IPS-11a (cell line): ENCODE data around the gene SLC6A5.
A peak's percentile ranks its signal among the peaks of the same experiment; 100 is the strongest.

ENCODE experiments used
- H3K4me3 ChIP-seq: one replicate; pipeline ENCODE4 v1.5.1; 2013; ENCODE audit warnings: low read depth, low read length, control low read depth

The SLC6A5 gene

DNA sequence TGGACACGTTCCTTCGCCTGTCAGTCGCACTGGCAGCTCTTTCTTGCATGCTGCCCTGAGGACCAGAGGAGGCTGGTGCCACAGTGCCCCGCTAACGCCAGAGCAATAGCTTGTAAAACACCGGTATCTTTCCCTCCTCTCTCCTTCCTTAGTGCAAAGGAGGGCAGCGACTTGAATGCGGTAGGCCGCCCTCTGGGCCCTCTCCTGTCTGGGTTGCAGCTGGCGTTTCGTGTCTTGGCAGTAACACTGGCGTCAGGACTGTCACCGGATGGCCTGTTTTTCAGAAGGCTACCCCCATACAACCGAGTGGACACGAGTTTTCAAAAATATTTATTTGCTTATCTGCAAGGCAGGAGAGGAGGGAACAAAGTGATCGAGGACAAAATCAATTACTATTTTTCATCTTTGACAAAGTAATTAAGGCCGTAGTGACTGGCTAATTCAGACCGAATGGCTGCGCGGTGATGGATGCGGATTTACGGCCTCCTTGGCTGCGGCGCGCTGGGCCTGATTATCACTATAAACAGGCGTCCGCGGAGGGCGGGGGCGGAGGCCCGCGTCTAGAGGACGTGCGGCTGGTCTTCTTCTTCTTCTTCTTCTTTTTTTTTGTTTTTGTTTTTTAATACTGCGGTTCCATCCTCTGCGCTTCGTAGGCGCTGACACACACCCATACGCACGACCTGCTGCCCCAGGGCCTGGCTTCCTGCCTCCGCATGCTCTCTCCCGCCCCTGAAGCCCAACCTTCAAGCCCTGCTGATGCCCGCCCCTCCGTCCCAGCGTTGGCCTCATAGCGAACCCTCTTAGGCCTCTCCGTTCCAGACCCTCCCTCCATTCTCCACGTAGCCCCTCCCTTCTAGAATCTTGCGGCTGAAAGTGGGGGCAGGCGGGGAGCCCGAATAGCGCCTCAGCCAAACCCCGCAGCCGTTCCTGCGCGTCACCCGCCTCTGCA is 2.9 kb upstream of the SLC6A5 start:
- H3K4me3 ChIP-seq: peak overlapping the region; percentile 37

DNA sequence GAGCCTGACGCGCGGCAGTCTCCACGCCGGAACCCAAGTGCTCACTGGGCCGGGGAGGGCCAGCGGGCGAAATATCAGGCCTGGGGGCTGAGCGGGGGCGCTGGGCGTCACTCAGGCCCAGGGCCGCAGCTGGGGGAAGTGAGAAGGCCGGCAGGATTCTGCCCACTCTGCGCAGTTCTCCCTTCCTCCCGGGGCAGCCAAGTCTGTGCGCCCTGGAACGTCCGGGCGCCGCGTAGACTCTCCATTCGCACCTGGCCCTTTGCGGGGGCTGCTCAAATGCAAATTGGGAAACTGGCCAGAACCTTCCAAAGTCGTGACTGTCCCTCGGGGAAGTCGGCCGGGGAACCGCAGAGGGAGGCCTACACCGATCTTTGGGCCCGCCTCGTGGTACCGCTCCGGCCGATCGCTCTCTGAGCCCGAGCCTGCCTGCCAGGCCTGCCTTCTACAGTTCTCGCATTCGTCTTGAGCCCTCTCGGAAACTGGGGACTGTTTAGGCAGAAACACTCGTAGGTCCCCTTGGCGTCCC is 2.2 kb upstream of the SLC6A5 start:
- peak overlapping the region; percentile 37 for H3K4me3 ChIP-seq

DNA sequence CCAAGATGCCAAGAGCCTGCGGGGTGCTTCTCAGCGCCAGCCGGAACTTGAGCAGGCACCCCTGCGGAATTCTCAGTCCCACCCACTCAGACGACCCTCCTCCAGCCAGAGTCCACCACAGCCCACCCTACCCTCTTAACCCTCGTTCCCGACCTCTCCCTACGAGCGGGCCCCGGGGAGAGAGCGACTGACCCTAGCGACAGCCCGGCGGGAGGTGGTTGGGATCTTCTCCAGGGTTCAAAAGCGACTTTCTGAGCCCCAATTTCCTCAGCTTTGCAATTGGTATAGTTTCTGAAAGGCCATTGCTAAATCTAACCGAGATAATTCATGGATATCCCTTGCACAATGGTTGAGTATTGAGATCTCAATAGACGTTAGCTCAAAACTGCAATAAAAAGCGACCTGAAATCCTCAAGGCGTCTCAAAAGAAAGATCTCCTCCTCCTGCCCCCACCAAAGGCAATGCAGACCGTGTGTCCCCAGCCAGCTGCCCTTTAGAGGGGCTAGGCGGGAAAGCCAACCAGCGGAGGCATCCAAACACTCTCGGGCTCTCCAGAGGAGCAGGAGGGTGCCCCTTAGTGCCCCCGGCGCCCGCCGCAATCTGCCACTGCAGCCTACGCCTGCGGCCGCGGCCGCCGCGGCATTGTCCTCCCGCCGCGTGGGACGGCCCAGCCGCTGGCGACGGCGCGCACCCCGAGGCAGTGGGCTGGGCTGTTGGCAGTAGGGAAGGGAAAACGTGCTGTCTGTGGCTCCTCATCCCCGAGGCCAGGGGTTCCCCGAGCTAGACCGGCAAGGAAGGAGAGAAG is 1.5 kb upstream of the SLC6A5 start:
- H3K4me3 ChIP-seq: no peak overlapping the region

DNA sequence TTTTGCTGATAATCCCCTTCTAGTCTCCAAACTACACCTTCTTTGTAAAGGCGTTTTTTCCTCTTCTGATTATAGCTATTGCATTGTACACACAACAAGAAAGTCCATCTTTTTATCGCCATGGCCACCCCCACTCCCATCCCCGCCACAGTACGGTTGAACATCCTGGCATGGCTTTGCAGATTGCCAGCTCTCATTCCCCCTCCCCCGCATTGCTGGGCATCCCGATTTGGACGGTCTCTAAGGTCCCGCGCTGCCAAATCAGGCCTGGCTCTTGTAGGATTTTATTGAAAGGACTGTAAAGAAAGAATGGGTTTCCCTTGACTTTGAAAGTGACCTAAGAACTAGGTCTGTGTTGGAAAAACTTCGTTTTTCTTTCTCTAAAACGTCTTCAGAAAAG is 916 bp upstream of the SLC6A5 start:
- H3K4me3 ChIP-seq: no peak overlapping the region

DNA sequence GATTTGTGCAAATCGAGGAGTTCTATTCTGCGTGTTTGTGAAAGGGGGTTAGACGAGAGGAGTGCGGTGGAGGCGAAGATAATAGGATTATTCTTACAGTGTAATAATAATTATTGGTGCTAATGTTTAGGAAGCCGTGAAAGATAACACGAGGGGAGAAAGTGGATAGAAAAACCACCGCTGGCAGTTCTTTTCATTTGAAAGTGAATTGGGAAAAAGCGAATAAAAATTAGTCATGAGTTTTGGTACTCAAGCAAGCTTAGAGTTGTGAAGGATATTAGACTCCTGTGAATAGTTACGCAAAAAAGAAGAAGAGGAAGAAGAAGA is 575 bp downstream of the SLC6A5 start:
- H3K4me3 ChIP-seq: no peak overlapping the region

DNA sequence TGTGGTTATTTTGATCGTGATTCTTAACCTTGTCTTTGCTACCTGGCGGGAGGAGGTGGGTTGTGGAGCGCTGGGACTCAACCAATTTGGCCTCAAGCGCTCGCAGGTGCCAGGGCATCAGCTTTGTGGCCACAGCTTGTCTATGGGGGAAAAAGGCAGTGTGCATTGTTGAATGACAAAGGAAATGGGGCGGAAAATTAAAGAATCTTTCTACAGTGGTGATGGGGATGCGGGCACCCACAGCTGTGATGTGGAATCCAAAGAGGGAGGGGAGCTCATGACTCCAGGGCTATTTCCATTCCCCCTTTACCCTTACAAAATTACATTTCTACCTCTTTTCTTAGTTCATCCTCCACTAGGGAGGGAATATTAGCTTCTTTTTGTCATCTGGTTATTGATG is 1.1 kb downstream of the SLC6A5 start:
- no peak overlapping the region for H3K4me3 ChIP-seq

DNA sequence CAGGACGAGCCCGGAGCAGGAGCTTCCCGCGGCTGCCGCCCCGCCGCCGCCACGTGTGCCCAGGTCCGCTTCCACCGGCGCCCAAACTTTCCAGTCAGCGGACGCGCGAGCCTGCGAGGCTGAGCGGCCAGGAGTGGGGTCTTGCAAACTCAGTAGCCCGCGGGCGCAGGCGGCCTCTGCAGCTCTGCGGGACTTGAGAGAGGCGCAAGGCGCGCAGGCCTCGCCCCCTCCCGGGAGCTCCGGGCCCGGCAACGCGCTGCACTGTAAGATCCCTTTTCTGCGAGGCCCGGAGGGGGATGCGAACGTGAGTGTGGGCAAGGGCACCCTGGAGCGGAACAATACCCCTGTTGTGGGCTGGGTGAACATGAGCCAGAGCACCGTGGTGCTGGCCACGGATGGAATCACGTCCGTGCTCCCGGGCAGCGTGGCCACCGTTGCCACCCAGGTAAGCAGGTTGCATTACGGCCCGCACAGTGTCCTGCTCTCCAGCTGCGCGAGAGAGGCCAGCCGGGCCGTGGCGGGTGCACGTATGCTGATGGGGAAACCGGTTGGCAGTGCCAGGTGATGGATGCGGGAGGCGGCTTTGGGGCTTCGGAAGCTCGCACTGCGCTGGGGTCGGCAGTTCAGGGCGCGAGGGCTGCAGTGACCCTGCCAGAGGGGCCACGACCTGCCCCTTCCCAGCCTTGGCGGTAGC is 2.0 kb downstream of the SLC6A5 start:
- H3K4me3 ChIP-seq: no peak overlapping the region

DNA sequence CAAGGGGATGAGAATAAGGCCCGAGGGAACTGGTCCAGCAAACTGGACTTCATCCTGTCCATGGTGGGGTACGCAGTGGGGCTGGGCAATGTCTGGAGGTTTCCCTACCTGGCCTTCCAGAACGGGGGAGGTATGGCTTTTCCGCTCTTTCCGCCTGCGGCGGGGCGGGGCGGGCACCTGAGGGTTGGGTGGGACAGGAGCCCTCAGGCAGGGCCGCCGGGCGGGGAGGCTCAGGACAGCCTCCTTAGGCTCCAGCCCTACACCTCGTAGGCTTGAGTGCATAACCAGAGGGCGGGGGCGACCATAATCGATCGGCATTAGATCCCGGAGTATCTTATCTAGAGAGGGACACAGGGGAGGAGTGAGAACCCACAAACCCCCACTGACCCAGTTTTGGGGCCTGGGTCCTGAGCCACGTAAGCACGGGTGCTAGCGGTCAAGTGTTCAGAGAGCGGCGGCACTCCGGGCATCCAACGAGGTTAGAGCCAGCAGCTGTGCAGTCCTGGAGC is 4.9 kb downstream of the SLC6A5 start:
- H3K4me3 ChIP-seq: no peak overlapping the region

DNA sequence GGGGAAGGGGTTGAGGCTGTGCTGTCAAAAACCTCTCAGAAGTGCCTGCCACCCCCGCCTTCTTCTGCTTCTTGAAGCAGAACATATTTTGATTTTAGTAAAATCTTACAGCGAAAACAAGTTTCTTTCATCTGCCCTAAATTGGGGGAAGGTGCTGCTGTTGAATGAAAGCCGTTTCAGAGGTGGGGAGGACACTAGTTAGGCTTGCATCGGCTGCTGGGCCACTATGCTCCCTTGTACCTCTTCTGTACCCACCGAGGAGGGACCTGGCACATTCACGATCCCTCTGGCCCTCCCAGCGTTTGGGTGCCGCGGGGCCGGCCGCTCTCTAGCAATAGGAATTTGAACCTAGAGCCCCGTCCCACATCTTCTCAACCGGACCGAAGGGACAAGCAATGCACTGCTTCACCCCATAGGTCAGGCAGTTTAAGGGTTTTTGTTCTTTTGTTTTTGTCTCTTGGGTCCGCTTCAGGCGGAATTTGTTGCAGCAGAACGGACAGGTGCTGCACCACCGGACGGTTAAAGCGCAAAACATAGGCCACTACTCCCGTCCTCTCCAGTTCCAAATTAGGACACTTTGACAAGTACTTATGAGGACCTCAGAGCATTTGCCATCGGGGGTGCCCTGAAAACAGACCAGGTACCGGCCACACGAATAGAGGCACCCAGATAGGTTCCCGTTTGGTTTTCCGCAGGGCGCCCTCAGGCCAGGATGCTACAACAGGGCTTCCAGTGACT is 5.6 kb downstream of the SLC6A5 start:
- no peak overlapping the region for H3K4me3 ChIP-seq

GRCh38 chr11:20605602-20606091 is 6.2 kb downstream of the SLC6A5 start:
- H3K4me3 ChIP-seq: no peak overlapping the region

GRCh38 chr11:20608934-20609333 is 9.5 kb downstream of the SLC6A5 start:
- H3K4me3 ChIP-seq: no peak overlapping the region

GRCh38 chr11:20609727-20610707 is 10.6 kb downstream of the SLC6A5 start:
- no peak overlapping the region for H3K4me3 ChIP-seq

DNA sequence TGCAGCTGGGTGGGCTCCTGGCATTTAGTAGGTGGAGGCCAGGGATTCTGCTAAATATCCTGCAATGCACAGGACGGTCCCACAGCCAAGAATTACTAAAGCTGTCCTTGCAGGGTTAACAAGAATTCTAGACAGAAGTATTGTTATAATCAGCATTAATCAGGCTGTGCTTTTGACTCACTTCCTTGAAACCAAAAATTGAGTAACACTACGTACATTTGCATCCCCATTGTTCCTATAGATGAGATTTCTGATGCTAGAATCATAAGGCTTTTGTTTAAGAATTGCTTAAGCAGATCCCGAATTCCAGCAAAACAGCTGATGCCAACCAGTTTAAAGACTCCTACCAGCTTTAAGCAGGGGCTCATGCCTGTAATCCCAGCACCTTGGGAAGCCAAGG is 11.4 kb downstream of the SLC6A5 start:
- no peak overlapping the region for H3K4me3 ChIP-seq

- H3K4me3 ChIP-seq: no peak overlapping the region
Measured at GRCh38 chr11:20611445-20611844, 12.0 kb downstream of the SLC6A5 start.

DNA sequence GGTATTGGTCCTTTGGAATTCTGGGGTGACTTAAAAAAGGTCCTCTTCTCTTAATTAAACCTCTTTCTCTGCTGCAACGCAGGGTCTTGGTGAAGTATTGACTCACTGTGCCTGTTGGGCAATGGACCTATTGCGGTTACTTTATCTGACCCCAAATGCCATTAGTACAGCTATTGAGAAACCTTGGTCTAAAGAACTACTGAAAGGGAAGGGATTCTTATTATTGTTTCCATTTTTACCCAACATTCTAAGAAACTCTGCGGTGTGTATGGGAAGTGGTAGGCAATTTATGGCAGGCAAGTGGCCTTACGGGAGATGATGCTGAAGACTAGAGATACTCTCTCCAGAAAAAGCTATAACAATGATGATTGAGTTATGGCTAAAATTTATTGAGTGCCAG is 12.5 kb downstream of the SLC6A5 start:
- H3K4me3 ChIP-seq: no peak overlapping the region

- no peak overlapping the region for H3K4me3 ChIP-seq
Measured at GRCh38 chr11:20612416-20612815, 13.0 kb downstream of the SLC6A5 start.

DNA sequence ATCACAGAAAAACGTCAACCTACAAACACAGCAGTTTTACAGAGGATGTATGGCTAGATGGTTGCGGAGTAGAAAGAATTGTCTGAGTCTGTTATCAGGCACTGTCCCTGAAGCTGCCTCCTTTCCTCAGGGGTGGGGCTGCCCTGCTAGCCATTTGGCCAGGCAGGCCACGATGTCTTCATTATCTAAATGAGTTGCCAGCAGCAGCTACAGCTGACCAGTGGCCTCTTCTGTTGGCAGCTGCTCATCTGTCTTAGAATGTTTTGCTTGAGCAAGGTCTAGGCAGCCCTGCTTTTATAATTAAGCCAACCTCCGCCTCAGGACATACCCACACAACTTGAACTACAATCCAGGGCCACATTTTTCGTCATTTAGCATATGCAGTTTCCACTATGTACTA is 17.5 kb downstream of the SLC6A5 start:
- H3K4me3 ChIP-seq: no peak overlapping the region

DNA sequence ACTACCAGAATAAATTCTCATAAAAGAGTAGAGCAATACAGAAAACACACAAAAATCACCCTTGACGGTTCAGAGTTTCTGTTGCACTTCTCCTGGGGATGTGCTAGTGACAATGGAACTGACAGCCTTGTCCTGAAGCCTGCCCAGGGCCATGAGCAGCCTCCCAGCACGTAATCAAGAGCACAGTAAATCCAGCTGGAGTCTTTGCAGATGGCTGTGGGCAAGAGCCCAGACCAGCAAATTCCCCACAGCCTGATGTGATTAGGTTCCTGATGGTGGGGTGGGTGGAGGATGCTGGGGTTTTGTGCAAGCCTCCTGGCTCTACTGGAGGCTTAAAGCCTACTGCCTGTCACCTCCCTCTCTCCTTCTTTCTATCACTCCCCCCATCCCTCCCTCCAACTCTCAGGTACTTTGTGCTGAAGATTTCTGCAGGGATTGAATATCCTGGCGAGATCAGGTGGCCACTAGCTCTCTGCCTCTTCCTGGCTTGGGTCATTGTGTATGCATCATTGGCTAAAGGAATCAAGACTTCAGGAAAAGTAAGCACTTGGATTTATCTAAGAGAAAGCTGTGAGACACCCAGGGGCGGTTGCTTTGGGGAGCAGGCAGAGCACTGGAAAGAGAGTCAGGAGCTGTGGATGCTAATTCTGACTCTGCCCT is 18.1 kb downstream of the SLC6A5 start:
- H3K4me3 ChIP-seq: no peak overlapping the region

DNA sequence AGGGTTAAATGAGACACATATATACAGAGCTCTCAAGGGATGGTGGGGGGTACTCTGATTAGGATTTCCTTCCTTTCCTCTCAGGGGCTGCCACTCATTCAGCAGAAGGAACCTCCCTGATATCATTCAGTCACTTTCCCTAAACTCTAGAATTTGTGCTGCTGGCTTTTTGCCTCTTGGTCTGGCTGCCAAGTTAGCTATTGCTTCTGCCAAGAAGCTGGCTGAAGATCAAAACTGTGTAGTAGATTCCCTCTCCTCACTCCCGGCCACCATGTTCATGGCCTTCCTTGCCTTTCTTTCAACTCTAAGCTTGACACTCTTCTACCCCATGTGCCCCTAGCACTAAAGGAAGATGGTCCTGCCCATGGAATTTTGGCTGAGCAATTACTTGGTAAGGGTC is 18.7 kb downstream of the SLC6A5 start:
- H3K4me3 ChIP-seq: no peak overlapping the region
